ENCODE results near the gene DNM3.

GRCh38 chr1:172279939-172280636 lies 438.8 kb downstream of the DNM3 start:
- no peak for TF ChIP-seq POLR2A (IDR thresholded peaks at IDR 0.05; ENCODE audit: low read length)
- TF ChIP-seq GATA1 (IDR thresholded peaks at IDR 0.05; ENCODE audit: low read depth, low read length), result no peak
